Heart left ventricle (tissue), 16 donors: ENCODE results near the gene DIP2C. TPM values are rescaled to one million over a fixed set of nuclear protein-coding genes. Genes with fewer than 3 reads are reported as not detected.

Experiments
- ATAC-seq, 4 donors: fragments of 200-7000 bp; cut with Tn5 transposase; one replicate each; pipeline ENCODE4 v1.9.1; 2020 to 2022; ENCODE audit warnings: moderate library complexity in 4 of 4, mild to moderate bottlenecking in 3 of 4, moderate number of reproducible peaks in 1 of 4
- DNase-seq, 5 donors: peaks; one replicate each; pipeline ENCODE4 v3.0.0-alpha.2; 2020
- H3K27ac ChIP-seq, 12 donors: fragments of 200-600 bp; sonication (generic) in 4 of 12; one replicate each; pipeline versions ENCODE4 v1.5.0 to v1.8.0; 2016 to 2022; ENCODE audit warnings: mild to moderate bottlenecking in 2 of 12
- H3K27me3 ChIP-seq, 9 donors: fragments of 200-600 bp; sonication (generic) in 2 of 9; one replicate each; pipeline versions ENCODE4 v1.5.1 to v1.8.0; 2016 to 2022; ENCODE audit warnings: mild to moderate bottlenecking in 3 of 9
- H3K36me3 ChIP-seq, 9 donors: fragments of 200-600 bp; sonication (generic) in 2 of 9; one replicate each; pipeline versions ENCODE4 v1.5.0 to v1.8.0; 2018 to 2022; ENCODE audit warnings: mild to moderate bottlenecking in 2 of 9
- H3K4me1 ChIP-seq, 12 donors: fragments of 200-600 bp; sonication (generic) in 4 of 12; one replicate each; pipeline versions ENCODE4 v1.5.0 to v1.8.0; 2016 to 2022; ENCODE audit warnings: mild to moderate bottlenecking in 3 of 12
- H3K4me3 ChIP-seq, 12 donors: fragments of 200-600 bp; sonication (generic) in 4 of 12; one replicate each; pipeline versions ENCODE4 v1.5.0 to v1.8.0; 2017 to 2022; ENCODE audit warnings: mild to moderate bottlenecking in 9 of 12, moderate library complexity in 4 of 12
- H3K9me3 ChIP-seq, 12 donors: fragments of 200-600 bp; sonication (generic) in 4 of 12; one replicate each; pipeline versions ENCODE4 v1.5.0 to v1.8.0; 2016 to 2022; ENCODE audit warnings: mild to moderate bottlenecking in 1 of 12
- POLR2A ChIP-seq, 2 donors: fragments of 450-650 bp; IDR thresholded peaks; one replicate each; pipeline ENCODE4 v1.6.1; 2017; ENCODE audit warnings: antibody characterized with exemption in 2 of 2, mild to moderate bottlenecking in 2 of 2, moderate library complexity in 2 of 2
- WGBS, 4 donors: extraction: QIAGEN DNeasy Blood & Tissue Kit in 2 of 4; methylation state at CpG; one replicate each; pipeline versions ENCODE4 v1.1.5 to v1.1.7; 2013 to 2018; 5-methylcytosine and 5-hydroxymethylcytosine counted together
- intact Hi-C, 10 donors: fragments of 100-400 bp; cut with DNase I; formaldehyde crosslinking; loops; one replicate each; pipeline versions ENCODE4 v1.11.1 to v1.14.2; 2022
- polyA plus RNA-seq, 2 donors: library from polyadenylated mRNA; stranded (reverse); fragments of 200-250 nt; gene quantifications; one replicate each; pipeline ENCODE4 v1.2.3, GENCODE V29; 2013
- total RNA-seq, 9 donors: library from RNA; depleted of rRNA in 2 of 9; stranded (reverse); fragments of >200 nt in 2 of 9; fragmentation: NEBNext Ultra II Directional in 3 of 9; extraction: Animal tissue kit (Norgen Biotek cat#: 25700) in 3 of 9; gene quantifications; one replicate each; pipeline versions ENCODE4 v1.1.0 to v1.2.4, GENCODE V29; 2016 to 2023
- TF ChIP-seq, protein P1 (sequence below), 12 donors: fragments of 200-600 bp; sonication (generic) in 4 of 12; IDR thresholded peaks; one replicate each; pipeline versions ENCODE4 v1.5.0 to v1.8.0; 2018 to 2022; ENCODE audit warnings: antibody characterized with exemption in 12 of 12, mild to moderate bottlenecking in 5 of 12
- donor health status: ischemic (EF 13 %, LVEDD 7.1; RV severe dilation, severe dysfunction).
- donor health status: healthy with polysubstance abuse.
- donor health status: DM: no; HTN: yes; CAD: no.
- donor health status: DM: no; HTN: no; CAD: no.
- donor health status: ischemic (EF 25% LVEDD 6.9; RV normal size, moderate dysfunction).
- donor health status: ischemic (EF 25% LVEDD 5.7; RV mildly dilated, moderate dysfunction).
- donor health status: healthy.
- donor health status: DM: yes; HTN: yes; CAD: no.
- donor health status: ischemic (EF 35%, LVEDD 5.7; RV mildly dilated, moderate dysfunction).
- donor health status: nonischemic (EF 11% LVEDD 7.7; RV severe dilation, severe dysfunction).
- donor health status: DM: yes; HTN: yes; CAD: no.
- donor health status: PGD.
- donor health status: ischemic (EF 29% LVEDD 5.4; RV normal size, mild dysfunction).
- donor health status: nonischemic (EF 23%, LVEDD 6.1; RV moderate dilation, normal function).

DIP2C gene
- total and polyA plus RNA-seq, 11 donors, result 7.4 to 43.1 (median 28.5) TPM

DNA sequence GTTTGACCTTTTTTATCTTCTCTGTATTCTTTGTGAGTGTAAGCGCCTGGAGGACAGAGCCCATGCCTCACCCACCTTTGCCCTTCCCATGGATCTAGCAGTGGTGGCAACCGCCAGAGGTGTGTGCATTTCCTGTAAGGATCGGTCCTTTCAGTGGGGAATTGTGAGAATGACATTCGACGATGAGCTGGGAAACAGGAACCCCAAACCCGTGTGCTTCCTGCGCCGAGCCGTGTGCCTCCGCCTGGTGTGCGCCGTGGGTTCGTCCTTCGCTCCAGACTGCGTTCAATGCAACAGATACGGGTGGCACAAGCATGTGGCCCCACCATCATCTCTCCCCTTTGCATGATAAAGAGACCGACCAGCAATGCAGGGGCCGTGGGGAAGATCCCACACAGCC, 1.7 kb upstream of the DIP2C start:
- 89 to 95% (median 93%) methylated on average over 18 of the region's 18 CpGs for WGBS, 4 donors
- intact Hi-C loops, result loop anchor here in 3 of 10 donors (5.0 to 10.0 kb wide), 3 partner anchors 96 to 176 kb away; no protein-coding TSS in a partner anchor

DNA sequence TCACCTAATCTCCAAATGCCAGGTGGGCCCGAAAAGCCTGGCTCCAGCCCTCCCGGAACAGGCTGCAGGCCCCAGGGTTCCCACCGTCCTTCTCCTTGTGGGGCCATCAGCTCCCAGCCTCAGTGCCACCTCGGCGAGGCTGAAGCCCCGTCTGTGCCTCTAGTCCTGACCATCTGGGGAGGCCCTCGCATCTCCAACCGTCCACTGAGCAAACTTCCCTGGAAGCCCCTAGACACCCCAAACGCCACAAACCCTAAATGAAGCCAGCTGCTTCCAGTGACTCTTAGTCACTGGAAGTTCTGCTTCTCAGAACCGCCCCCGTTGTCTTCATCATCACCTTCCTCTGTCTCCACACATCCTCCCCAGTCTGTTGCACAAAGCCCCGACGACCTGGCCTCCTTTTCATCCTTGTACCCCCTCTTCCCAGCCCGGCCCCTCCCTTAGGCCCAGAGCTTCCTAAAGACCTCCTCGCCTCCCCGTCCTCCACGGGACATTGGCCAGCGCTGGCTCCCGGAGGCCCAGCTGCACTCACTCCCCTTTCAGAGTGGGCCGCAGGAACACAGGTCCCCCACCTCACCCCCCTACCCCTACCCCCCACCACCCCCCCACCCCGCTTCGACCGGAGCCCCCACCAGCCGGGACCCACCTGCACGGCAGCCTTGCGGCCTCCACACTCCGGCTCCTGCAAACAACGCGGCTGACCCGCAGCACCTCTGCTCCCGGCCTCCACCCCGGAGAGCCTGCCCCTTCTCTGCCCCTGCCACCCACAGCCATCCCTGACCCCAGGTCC, 1.1 kb upstream of the DIP2C start:
- no peaks in the 10 kb centered on the region for H3K36me3 ChIP-seq
- intact Hi-C loops, result loop anchor here in 3 of 10 donors (5.0 to 10.0 kb wide), 3 partner anchors 97 to 176 kb away; no protein-coding TSS in a partner anchor
- peaks cover 0 to 3% (median 0%) of the 10 kb centered on the region in 12 donors for H3K9me3 ChIP-seq
- H3K4me1 ChIP-seq, result peaks cover 0 to 22% (median 13%) of the 10 kb centered on the region in 12 donors
- ATAC-seq, result peak in 2 of 4 donors; percentile 2 to 3
- DNase-seq, result no peak
- WGBS, 4 donors, result 84 to 87% (median 85%) methylated on average over 30 to 32 of the region's 32 CpGs
- H3K27me3 ChIP-seq, result peaks cover 0 to 12% (median 0%) of the 10 kb centered on the region in 9 donors
- TF ChIP-seq POLR2A (IDR thresholded peaks at IDR 0.05), result no peak
- TF ChIP-seq, protein P1, sequence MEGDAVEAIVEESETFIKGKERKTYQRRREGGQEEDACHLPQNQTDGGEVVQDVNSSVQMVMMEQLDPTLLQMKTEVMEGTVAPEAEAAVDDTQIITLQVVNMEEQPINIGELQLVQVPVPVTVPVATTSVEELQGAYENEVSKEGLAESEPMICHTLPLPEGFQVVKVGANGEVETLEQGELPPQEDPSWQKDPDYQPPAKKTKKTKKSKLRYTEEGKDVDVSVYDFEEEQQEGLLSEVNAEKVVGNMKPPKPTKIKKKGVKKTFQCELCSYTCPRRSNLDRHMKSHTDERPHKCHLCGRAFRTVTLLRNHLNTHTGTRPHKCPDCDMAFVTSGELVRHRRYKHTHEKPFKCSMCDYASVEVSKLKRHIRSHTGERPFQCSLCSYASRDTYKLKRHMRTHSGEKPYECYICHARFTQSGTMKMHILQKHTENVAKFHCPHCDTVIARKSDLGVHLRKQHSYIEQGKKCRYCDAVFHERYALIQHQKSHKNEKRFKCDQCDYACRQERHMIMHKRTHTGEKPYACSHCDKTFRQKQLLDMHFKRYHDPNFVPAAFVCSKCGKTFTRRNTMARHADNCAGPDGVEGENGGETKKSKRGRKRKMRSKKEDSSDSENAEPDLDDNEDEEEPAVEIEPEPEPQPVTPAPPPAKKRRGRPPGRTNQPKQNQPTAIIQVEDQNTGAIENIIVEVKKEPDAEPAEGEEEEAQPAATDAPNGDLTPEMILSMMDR (IDR thresholded peaks at IDR 0.05), result no peak
- peak overlapping the region in 11 of 12 donors; percentile 34 to 95 (median 61) for H3K4me3 ChIP-seq
- peak overlapping the region; percentile 65 to 93 (median 88) for H3K27ac ChIP-seq

More for the DNA sequence above, 1.7 kb upstream of the DIP2C start:
- H3K4me3 ChIP-seq, result no peak overlapping the region
- H3K27me3 ChIP-seq, result peaks cover 0 to 12% (median 0%) of the 10 kb centered on the region in 9 donors
- ATAC-seq (no peak), DNase-seq (no peak)
- TF ChIP-seq, protein P1 (IDR thresholded peaks at IDR 0.05), result no peak
- no peak for TF ChIP-seq POLR2A (IDR thresholded peaks at IDR 0.05)
- H3K4me1 ChIP-seq, result peaks cover 0 to 22% (median 13%) of the 10 kb centered on the region in 12 donors
- no peaks in the 10 kb centered on the region for H3K9me3 ChIP-seq
- H3K36me3 ChIP-seq, result no peaks in the 10 kb centered on the region
- peak overlapping the region in 1 of 12 donors; percentile 93 for H3K27ac ChIP-seq

DNA sequence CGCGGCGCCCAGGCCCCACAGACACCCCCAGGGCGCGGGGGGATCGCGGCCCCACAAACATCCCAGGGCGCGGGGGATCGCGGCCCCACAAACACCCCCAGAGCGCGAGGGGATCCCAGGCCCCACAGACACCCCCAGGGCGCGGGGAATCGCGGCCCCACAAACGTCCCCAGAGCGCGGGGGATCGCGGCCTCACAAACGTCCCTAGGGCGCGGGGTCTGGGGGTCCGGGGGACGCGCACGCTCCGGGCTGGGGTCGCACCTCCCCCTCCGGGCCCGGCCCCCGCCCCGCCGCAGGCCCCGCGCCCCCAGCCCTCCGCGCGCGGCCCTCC, 382 bp downstream of the DIP2C start:
- peak overlapping the region; percentile 67 to 98 (median 87) for H3K4me3 ChIP-seq
- DNase-seq, result no peak
- WGBS, 4 donors, result 0 to 1% methylated on average over 42 of the region's 42 CpGs; no CpG with 5 or more reads in 2 of the 4 donors
- peaks cover 0 to 12% (median 0%) of the 10 kb centered on the region in 9 donors for H3K27me3 ChIP-seq
- TF ChIP-seq, protein P1 (IDR thresholded peaks at IDR 0.05), result no peak
- no peak for TF ChIP-seq POLR2A (IDR thresholded peaks at IDR 0.05)
- peaks cover 0 to 28% (median 15%) of the 10 kb centered on the region in 12 donors for H3K4me1 ChIP-seq
- H3K36me3 ChIP-seq, result no peaks in the 10 kb centered on the region
- intact Hi-C loops, result loop anchor here in 8 of 10 donors (2.0 to 10.0 kb wide), 9 partner anchors 62 to 246 kb away; partner anchors contain the start of gene LARP4B (in 2 of the 8)
- peaks cover 0 to 7% (median 0%) of the 10 kb centered on the region in 12 donors for H3K9me3 ChIP-seq
- no peak for ATAC-seq
- peak overlapping the region; percentile 71 to 92 (median 87) for H3K27ac ChIP-seq
